GM21367 (cell line): ENCODE data around the gene EPB41.
"Not testable (repeated sequence)": the region's sequence is repeated elsewhere in the genome, so short reads cannot be mapped to it uniquely, and the experiment has no call there.

Source experiments
- ATAC-seq: cut with Tn5 transposase; IDR thresholded peaks from one replicate; pipeline ENCODE4 v1.9.1; 2021; ENCODE audit not compliant: unreplicated experiment

Gene EPB41

DNA sequence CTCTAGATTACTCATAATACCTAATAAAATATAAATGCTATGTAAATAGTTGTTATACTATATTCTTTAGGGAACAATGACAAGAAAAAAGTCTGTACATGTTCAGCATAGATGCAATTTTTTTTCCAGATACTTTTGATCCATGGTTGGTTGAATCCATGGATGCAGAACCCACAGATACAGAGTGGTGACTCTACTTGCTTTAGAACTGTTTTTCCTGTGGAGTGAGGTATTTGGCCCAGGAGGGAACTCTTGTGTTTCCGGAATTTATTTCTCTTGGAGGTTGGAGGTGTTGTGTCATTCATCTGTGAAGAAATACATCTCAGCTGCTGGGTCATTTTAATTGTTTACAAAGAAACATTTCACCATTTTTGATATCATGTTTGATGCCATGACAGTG, 180.6 kb downstream of the EPB41 start:
- ATAC-seq, result no peak

GRCh38 chr1:29096231-29096886, 182.0 kb downstream of the EPB41 start:
- ATAC-seq, result no peak

DNA sequence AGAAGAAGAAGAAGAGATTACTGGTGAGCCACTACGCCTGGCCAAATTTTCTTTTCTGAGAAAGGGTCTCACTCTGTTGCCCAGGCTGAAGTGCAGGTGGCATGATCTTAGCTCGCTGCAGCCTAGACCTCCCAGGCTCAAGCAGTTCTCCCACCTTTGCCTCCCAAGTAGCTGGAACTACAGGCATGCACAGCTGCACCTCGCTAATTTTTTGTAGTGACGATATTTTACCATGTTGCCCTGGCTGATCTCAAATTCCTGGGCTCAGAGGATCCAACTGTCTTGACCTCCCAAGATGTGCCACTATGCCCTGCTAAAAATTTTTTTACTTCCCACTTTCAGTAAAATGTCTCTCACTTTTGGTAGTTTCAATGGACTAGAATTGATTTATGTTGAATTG, 184.9 kb downstream of the EPB41 start:
- no peak for ATAC-seq

DNA sequence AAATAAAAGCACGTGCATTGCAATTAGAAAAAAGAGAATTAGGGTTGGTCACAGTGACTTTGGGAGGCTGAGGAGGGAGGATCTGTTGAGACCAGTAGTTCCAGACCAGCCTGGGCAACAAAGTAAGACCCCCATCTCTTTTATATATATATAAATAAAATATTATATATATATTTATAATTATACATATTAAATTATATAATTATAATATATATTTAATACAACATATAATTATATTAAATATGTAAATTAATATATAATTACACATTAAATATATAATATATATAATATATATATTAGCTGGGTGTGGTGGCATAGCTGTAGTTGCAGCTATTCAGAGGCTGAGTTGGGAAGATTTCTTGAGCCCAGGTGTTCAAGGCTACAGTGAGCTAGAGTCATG, 186.1 kb downstream of the EPB41 start:
- no peak for ATAC-seq

- ATAC-seq, result no peak
Observed at GRCh38 chr1:29105822-29106221, 191.5 kb downstream of the EPB41 start.

- ATAC-seq, result not testable (repeated sequence)
Observed at GRCh38 chr1:29108041-29108440, 193.7 kb downstream of the EPB41 start.

DNA sequence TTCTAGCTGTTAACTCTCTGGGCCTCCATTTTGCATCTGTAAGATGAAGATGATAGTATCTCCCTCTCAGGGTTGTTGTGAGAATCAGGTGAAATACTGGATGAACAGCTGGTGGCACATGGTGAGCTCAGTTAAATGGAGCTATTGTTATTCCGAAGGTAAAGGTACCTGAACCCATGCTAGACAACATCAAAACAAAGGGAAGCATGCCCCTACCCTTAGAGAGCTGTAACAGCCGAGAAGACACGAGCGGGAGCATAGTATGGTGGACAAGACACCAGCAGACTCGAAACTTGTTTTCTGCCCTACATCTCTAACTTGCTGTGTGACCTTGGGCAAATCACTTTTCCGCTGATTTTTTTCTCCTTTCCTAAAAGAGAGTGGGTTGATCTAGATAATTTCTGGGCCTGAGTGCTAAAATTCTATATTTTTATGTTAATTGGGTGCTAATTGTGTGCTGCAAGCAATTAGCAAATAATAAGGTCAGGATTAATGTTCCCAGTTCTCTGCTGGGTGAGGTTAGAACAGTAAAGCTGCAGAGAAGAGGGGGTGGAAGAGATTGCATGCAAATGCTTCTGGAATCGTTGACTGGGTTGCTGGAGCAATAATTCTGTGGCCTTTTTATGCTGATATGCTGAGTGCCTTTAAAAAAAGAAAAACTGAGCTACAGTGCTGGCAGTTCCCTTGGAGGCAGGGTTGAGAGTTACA, 198.5 kb downstream of the EPB41 start:
- no peak for ATAC-seq

- no peak for ATAC-seq
Observed at GRCh38 chr1:29113413-29114117, 199.2 kb downstream of the EPB41 start.

DNA sequence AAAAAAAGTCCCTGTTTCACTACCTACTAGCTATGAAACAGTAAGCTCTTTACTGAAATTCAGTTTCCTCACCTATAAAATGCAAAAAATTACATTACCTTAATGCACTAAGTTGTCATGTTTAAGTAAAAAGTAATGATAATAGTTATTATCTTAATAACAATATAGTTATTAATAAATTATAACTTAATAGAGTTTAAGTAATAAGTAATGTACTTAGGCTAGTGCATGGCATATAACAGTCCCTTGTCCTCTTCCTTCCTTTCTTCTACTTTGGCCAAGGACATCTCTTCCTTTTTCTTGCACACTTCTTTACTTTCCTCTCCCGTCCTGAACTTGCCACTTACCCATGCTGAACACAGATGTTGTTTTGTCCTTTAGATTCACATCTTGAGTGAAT, 200.3 kb downstream of the EPB41 start:
- ATAC-seq, result no peak

DNA sequence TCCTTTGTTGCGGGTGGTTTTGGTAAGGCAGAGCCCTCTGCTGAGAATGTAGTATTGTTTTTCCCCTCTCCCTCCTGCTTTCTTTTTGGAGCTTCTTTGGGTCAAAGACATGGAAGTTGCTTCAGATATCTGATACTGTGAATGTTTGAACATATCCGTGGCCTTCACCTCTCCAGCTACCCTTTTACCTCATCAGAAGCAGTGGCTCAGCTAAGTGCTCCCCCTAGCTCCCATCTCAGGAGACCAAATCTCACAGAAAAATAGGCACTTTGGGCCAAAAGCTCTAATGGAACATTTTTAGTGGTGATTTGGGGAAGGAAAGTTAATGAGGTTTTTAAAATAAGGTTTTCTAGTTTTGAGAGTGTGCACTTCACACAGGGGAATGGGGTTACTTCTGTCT, 203.0 kb downstream of the EPB41 start:
- no peak for ATAC-seq

DNA sequence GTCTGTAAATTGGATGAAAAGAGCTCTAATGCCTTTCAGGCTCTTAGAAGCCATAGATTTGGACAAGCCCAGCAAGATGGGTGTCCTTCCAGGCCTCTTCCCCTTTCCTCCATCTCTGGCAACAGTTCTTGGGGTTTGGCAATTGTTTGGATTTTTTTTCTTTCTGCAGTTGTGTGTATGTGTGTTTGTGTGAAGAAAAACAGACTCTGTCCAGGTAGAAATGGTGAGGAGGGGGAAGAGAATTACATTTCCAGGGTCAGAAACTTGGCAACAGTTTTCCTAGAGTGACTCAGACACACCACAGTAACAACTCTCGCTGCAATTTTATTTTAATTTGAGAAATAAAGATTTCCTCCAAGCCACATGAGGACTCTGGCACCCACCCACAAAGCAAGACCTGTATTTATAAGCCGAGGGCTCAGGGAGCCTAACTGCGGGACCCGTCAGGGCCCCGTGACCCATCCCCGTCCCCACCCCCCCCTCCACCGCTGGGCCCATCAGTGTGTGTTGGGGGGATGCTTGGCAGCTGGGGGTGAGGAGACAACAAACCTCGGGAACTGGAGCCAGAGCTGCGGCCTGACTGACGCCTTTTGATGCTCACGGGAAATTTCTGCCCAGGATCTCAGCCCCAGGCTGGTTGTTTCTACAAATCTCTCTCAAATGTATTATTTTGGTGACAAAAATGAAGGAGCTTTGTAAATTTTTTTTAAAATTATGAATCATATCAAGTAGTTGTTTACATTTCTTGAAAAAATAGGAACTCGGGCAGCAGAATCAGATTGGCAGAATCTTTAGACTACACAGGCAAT, 205.0 kb downstream of the EPB41 start:
- ATAC-seq, result no peak

DNA sequence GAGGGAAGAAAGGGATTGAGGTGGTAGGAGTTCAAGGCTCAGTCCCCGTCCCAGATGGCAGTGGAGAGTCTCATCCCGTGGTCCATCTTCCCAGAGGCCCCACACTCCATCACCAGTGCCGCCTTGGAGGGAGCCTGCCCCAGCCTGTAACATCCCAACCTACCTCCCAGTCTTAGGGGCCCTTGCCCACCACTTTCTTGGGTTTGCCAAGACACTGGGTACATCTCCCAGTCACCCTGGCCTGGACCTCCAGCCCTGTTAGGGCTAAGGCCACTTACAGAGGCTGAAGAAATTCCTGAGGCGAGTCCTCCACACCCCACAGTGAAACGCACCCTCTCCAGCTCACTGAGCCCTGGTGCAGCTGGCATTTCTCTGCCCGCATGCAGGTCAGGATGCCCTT, 206.0 kb downstream of the EPB41 start:
- no peak for ATAC-seq

DNA sequence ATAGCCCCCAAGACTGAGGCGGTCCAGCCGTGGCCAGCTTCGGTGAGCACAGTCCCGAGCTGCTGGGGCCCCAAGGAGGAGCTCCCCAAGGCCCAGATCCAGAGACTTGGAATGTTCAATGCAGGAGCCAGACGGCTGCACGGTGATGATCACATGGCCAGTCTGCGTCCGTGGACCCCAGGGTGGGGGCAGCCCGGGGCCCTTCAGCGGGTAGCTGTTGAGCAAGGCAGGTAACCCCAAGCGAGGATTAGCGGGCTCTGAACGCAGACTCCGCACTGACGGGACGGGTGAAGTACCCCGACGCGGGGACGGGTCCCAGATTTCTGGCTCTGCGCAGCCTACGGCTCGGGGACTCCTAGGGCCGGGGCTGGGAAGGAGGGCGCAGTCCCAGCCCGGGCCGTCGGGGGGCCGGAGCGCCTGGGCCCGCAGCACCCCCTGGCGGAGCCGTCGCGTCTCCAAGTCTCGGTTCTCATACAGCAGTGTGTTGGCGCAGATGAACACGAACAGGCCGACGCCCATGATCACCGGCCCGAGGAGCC, 206.6 kb downstream of the EPB41 start:
- ATAC-seq, result no peak

DNA sequence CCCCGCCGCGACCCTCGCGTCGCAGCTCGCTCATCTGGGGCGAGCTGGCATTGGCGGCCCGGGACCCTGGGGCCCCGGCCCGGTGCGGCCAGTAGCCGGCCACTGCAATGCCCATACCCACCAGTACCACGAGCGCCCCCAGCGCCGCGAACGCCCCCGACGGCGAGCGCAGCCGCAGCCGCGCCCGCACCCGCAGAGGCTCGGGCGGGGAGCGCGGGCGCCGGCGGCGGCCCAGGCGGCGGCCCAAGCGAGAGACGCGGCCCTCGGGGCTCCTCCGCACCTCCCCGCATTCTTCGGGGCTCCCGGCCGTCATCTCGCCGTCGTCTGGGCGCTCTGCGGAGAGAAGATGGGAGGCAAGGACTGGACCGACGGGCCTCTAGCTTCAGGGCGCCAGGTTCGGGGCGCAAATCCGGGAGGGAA, 207.2 kb downstream of the EPB41 start:
- ATAC-seq, result no peak

GRCh38 chr1:29121936-29122681, 207.7 kb downstream of the EPB41 start:
- ATAC-seq, result no peak

- ATAC-seq, result no peak
Observed at GRCh38 chr1:29122682-29123052, 208.3 kb downstream of the EPB41 start.

DNA sequence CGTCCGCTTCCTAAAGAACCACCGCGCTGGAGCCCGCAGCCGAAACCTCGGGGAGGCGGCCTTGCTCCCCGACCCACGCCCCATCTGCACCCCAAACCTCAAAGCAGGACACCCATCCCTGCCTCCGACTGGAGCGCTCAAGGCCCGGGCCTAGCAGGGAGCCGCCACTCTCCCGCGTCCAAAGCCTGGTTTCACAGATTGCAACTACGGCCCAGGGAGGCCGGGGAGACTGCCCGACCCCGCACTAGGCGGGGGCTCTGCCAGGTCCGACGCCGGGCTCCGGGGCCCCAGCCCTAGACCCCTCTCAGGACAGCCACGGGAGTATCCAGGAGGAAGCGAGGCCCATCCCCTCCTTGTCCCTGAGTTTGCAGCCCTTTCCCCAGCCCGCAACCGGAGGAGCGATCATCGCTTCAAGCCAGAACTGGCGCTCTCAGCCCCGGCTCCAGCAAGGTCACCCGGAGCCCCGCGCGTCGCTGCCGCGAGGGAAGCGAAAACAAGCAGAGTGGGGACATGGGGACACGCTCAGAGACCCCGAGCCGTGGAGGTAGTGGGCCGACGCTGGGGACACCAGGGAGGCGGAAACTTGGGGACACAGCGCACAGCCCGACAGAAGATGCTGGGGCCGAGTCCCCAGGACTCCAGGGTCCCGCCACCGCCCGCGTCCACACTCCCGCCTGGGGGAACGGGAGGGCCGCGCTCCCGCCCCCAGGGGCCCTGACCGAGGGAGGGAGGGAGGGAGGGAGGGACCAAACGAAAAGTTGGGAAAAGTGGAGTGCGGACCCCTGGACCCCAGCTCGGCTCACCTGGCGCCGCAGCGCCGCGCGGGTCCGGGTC, 208.9 kb downstream of the EPB41 start:
- ATAC-seq, result no peak

GRCh38 chr1:29123887-29124365, 209.6 kb downstream of the EPB41 start, which contains the start of gene TMEM200B:
TMEM200B (minus strand) TSS chr1:29123903; CDS start chr1:29121828, 2,075 bp downstream.
- no peak for ATAC-seq
